ENCODE data around the gene GPR35. TPM values are rescaled to one million over a fixed set of nuclear protein-coding genes. Genes with fewer than 3 reads are reported as not detected.

Gene GPR35
- total RNA-seq, 1 donor from 2014 or later, result 1.5 TPM

DNA sequence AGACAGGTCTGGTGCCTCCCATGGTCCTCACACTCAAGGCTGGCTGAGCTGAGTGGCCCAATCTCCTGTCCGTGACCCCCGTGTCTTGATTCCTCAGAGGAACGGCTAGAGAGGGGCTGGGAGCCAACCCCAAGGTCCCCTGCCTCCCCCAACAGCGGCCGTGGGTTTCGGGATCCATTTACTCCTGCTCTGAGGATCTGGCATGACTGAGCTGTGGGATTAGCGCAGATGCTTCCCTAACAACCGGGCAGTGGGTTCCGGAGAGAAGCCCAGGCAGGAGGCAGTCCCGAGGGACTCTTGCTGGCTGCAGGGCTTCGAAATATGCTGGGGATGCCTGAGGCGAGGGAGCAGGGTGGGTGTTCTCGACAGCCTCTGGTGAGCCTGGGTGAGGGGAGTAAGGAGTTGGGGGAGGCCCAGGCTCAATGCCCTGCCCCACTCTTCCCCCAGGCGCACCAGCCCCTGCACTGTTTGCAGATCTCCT is 18.9 kb downstream of the GPR35 start:
- Mint-ChIP-seq H3K4me1 (ENCODE audit: low read depth, unreplicated experiment) (peaks cover 6% of the 10 kb centered on the region), H3K27ac (ENCODE audit: unreplicated experiment) (no peak overlapping the region), H3K4me3 (ENCODE audit: unreplicated experiment) (no peak overlapping the region), H3K36me3 (ENCODE audit: unreplicated experiment) (no peaks in the 10 kb centered on the region), H3K9me3 (ENCODE audit: unreplicated experiment) (peaks cover 8% of the 10 kb centered on the region), H3K27me3 (ENCODE audit: unreplicated experiment) (peaks cover 12% of the 10 kb centered on the region)
- TF ChIP-seq CTCF (IDR thresholded peaks at IDR 0.05; ENCODE audit: partially characterized antibody, unreplicated experiment), result no peak
- DNase-seq, result no peak

GRCh38 chr2:240644859-240645301 is 19.6 kb downstream of the GPR35 start:
- no peak for TF ChIP-seq CTCF (IDR thresholded peaks at IDR 0.05; ENCODE audit: partially characterized antibody, unreplicated experiment)
- peaks cover 8% of the 10 kb centered on the region for H3K9me3 Mint-ChIP-seq (ENCODE audit: unreplicated experiment)
- DNase-seq, result no peak
- H3K4me3 Mint-ChIP-seq (ENCODE audit: unreplicated experiment), result no peak overlapping the region
- H3K36me3 Mint-ChIP-seq (ENCODE audit: unreplicated experiment), result no peaks in the 10 kb centered on the region
- peaks cover 6% of the 10 kb centered on the region for H3K4me1 Mint-ChIP-seq (ENCODE audit: low read depth, unreplicated experiment)
- H3K27me3 Mint-ChIP-seq (ENCODE audit: unreplicated experiment), result peaks cover 12% of the 10 kb centered on the region
- H3K27ac Mint-ChIP-seq (ENCODE audit: unreplicated experiment), result no peak overlapping the region

DNA sequence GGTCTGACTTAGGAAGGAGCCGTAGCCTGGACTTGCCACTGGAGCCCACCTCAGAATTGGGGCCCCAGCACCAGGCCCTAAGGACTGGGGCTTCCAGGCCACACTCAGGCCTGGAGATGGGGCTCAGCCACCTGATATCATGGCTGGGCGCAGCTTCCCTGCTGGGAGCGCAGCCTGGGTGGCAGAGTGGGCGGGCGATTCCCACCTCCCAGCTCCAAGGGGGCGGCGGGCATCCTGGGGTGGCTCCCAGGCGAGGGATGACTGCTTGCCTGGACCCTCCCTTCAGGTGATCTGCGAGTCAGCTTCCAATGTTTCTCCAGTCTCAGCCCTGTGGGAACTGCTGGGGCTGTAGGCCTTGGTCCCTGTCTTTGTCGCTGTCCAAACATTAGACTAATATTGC is 20.1 kb downstream of the GPR35 start:
- no peak for TF ChIP-seq CTCF (IDR thresholded peaks at IDR 0.05; ENCODE audit: partially characterized antibody, unreplicated experiment)
- H3K4me1 Mint-ChIP-seq (ENCODE audit: low read depth, unreplicated experiment), result peaks cover 6% of the 10 kb centered on the region
- peaks cover 8% of the 10 kb centered on the region for H3K9me3 Mint-ChIP-seq (ENCODE audit: unreplicated experiment)

DNA sequence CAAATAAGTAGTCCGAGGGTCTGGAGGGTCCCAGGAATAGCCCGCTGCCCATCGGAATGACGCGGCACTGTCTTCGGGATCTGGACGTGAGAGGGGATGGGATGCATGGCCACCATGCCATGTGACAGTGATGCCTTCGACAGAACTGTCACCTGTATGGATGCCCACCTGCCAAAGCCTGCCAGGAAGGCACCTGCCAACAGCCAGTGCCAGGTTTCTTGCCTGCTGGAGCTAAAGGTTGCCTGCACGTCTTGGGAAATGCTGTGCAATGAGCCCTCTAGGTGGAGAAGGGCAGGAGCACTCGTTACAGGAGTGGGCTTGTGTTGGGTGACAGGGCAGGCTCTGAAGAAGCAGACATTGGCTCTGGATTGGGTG is 20.5 kb downstream of the GPR35 start:
- no peaks in the 10 kb centered on the region for H3K36me3 Mint-ChIP-seq (ENCODE audit: unreplicated experiment)
- H3K27ac Mint-ChIP-seq (ENCODE audit: unreplicated experiment), result no peak overlapping the region
- H3K27me3 Mint-ChIP-seq (ENCODE audit: unreplicated experiment), result peaks cover 12% of the 10 kb centered on the region
- H3K4me1 Mint-ChIP-seq (ENCODE audit: low read depth, unreplicated experiment), result peaks cover 6% of the 10 kb centered on the region
- H3K9me3 Mint-ChIP-seq (ENCODE audit: unreplicated experiment), result peaks cover 8% of the 10 kb centered on the region
- no peak overlapping the region for H3K4me3 Mint-ChIP-seq (ENCODE audit: unreplicated experiment)
- no peak for DNase-seq
- no peak for TF ChIP-seq CTCF (IDR thresholded peaks at IDR 0.05; ENCODE audit: partially characterized antibody, unreplicated experiment)

More for the DNA sequence above, 20.1 kb downstream of the GPR35 start:
- peaks cover 12% of the 10 kb centered on the region for H3K27me3 Mint-ChIP-seq (ENCODE audit: unreplicated experiment)
- H3K27ac Mint-ChIP-seq (ENCODE audit: unreplicated experiment), result no peak overlapping the region
- DNase-seq, result no peak
- no peak overlapping the region for H3K4me3 Mint-ChIP-seq (ENCODE audit: unreplicated experiment)
- no peaks in the 10 kb centered on the region for H3K36me3 Mint-ChIP-seq (ENCODE audit: unreplicated experiment)

- Mint-ChIP-seq H3K4me1 (ENCODE audit: low read depth, unreplicated experiment) (peaks cover 6% of the 10 kb centered on the region), H3K36me3 (ENCODE audit: unreplicated experiment) (peaks cover 1% of the 10 kb centered on the region), H3K27me3 (ENCODE audit: unreplicated experiment) (peaks cover 14% of the 10 kb centered on the region), H3K9me3 (ENCODE audit: unreplicated experiment) (peaks cover 8% of the 10 kb centered on the region), H3K4me3 (ENCODE audit: unreplicated experiment) (no peak overlapping the region), H3K27ac (ENCODE audit: unreplicated experiment) (no peak overlapping the region)
- no peak for TF ChIP-seq CTCF (IDR thresholded peaks at IDR 0.05; ENCODE audit: partially characterized antibody, unreplicated experiment)
- no peak for DNase-seq
Observed at GRCh38 chr2:240646176-240646899, 21.1 kb downstream of the GPR35 start.
